HG02981 (cell line): ENCODE results near the gene PCNX1.
"Not testable (repeated sequence)": the region's sequence is repeated elsewhere in the genome, so short reads cannot be mapped to it uniquely, and the experiment has no call there.

Experiments used
- ATAC-seq: cut with Tn5 transposase; IDR thresholded peaks from one replicate; pipeline ENCODE4 v1.9.1; 2021; ENCODE audit warnings: mild to moderate bottlenecking, moderate library complexity; ENCODE audit not compliant: unreplicated experiment

PCNX1 gene

DNA sequence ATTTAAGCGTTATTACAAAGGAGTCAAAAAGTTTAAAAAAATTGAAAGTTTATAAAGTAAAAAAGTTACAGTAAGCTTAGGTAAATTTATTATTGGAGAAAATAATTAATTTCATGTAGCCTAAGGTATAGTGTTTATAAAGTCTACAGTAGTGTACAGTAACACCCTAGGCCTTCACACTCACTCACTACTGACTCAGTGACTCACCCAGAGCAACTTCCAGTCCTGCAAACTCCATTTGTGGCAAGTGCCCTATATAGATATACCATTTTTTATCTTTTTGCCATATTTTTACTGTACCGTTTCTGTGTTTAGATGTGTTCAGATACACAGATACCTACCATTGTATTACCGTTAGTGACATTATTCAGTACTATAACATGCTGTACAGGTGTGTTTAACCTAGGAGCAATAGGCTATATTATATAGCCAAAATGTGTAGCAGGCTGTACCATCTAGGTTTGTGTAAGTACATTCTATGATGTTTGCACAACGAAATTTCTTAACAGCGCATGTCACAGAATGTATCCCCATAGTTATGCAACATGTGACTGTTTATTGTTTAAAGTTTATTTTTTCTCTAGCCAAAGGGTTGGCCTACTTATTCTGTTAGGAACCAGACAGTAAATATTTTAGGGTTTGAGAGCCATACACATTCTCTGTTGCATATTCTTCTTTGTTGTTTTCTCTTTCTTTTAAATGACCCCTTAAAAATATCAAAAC lies 155.5 kb downstream of the PCNX1 start:
- no peak for ATAC-seq

- ATAC-seq, result no peak
These were observed 156.1 kb downstream of the PCNX1 start for GRCh38 chr14:71063351-71063750.

- ATAC-seq, result not testable (repeated sequence)
These were observed 157.5 kb downstream of the PCNX1 start for GRCh38 chr14:71064747-71065146.

GRCh38 chr14:71070169-71070568 lies 162.9 kb downstream of the PCNX1 start:
- no peak for ATAC-seq

DNA sequence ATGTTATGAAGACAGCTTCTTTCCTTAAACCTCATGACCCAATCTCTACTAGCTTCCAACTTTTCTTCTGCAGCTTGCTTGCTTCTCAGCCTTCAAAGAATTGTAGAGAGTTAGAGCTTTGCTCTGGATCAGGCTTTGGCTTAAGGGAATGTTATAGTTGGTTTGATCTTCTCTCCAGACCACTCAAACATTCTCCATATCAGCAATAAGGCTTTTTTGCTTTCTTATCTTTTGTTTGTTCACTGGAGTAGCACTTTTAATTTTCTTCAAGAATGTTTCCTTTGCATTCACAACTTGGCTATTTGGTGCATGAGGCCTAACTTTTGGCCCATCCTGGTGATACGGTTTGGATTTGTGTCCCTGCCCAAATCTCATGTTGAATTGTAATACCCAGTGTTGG lies 163.8 kb downstream of the PCNX1 start:
- no peak for ATAC-seq

DNA sequence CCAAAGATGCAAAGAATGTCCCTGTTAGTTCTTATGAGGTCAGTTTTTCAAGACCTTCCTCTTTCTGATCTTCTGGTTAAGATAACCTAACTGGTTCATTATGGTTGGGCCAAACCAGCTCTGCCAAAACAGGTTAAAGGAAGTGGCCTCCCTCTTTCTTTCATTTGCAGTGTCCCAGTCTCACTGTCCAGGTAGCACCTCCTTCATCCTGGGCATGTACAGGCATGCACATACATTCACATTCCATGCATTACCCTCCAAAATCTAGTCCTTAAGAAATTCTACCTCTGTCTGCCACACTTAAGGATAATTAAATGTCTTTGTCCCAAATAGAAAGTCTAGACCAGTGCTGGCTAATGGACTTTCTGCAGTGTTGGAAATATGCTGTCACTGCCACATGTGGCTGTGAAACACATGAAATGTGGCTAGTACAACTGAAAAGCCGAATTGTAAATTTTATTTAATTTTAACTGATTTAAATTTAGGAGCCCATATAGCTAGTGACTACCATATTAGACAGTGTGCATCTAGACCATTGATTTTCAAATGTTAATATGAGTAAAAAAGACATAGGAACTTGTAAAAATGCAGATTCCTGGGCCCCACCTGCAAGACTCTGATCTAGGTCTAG lies 169.3 kb downstream of the PCNX1 start:
- ATAC-seq, result no peak

DNA sequence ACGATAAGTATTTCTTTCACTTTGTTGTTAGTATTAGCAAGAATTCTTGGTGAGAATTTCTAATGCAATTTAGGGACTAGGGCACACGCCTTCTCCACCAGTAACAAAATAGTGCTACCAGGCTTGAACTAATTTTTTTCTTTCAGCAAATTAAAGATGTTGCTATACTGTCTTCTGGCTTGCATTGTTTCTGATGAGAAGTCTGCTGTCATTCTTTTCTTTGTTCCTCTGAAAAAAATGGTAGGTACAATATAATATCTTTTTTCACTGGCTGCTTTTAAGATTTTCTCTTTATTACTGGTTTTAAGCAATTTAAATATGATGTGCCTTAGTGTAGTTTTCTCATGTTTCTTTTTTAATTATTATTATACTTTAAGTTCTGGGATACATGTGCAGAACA lies 171.2 kb downstream of the PCNX1 start:
- ATAC-seq, result no peak

DNA sequence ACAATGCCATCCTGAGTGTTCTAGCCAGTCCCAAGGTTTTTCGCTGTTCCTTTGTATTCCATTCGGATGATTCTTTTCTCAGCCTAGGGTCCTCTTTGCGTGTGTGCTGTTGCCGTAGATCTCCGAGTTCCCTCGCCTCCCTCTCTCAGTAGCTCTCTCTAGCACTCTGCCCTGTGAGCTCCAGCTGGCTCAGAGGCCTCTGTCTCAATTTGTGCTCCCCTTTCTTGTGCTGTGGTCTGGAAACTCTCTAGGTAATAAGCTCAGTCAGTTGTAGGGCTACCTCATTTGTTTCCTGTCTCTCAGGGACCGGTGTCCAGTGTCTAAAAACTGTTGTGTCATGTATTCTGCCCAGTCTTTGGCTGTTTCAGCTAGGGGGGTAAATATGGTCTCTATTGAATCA lies 179.3 kb downstream of the PCNX1 start:
- no peak for ATAC-seq

DNA sequence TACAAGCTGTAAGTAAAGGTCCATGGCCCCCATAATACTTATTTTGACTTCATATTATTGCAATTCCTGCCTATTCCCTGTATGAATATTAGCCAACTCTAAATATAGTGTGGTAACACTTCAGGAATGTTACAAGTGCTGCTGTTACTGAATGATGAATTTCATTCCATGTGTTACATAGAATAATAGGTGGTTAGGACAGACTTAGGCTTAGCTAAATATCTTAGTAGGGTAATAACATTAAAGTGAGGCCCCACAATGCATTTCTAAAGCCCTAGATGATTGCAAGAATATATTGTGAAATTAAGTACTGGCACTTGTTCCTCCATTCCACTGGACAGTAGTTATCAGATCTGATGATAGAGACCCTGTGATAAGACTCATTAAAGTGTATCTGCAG lies 182.7 kb downstream of the PCNX1 start:
- ATAC-seq, result no peak

DNA sequence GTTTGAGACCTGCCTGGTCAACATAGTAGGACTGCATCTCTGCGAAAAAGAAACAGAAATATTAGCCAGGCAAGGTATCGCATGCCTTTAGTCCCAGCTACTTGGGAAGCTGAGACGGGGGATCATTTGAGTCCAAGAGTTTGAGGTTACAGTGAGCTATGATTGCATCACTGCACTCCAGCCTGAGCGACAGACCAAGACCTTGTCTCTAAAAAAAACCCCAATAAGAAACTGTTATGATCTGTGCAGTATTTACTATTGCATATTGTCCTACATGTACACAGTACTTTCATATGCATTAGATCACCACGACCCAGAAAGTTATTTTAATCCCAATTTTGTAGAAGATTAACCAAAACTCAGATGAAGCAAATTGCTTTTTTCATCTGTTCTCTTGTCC lies 187.5 kb downstream of the PCNX1 start:
- no peak for ATAC-seq

- no peak for ATAC-seq
These were observed 189.7 kb downstream of the PCNX1 start for GRCh38 chr14:71096947-71097346.

DNA sequence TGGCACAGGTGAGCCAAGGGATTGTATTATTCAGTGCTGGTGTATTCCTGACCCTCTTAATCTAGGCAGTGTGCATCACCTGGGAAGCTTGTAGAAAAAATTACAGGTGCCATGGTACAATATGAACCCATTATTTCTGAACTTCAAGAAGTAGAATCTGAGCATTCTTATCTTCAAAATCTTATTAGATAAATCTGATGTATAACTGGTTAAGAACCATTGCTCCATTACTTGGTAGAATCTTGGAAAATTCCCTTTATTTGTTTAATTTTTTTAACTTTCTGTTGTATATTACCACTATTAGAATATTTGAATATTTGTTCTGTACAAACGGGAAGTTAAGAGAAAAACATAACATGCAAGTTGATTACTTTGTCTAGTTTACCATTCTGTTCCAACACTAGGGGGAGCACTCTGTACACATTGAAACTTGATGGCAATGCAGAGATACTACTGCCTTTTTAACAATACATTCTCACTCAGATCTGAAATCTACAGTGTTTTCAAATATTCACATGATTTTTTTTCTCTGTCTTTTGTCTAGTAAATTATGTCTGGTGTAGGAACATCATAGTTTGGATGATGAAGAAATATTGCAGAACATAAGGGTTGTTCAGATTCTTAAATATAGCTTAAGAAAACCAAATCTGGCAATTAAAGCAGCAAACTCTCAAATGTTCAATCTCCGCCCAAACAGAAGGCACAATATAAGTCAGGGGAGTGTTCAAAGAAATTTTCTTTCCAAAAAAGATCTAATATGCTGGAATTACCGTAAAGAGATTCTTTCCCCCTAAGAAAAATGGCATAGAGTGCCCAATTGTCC lies 196.6 kb downstream of the PCNX1 start:
- ATAC-seq, result no peak

DNA sequence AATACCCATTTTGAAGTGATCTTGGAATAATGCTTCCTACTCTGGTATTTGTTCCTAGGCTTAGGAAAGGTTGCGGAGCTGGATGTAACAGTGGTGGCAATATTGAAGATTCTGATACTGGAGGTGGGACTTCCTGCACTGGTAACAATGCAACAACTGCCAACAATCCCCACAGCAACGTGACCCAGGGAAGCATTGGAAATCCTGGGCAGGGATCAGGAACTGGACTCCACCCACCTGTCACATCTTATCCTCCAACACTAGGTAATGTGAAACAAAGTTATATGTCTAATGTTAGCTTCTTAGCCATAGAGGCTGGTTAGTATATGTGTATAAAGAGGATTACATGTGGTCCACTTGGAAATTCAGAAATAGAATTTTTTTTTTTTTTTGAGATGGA lies 197.9 kb downstream of the PCNX1 start:
- ATAC-seq, result no peak

GRCh38 chr14:71107921-71108320 lies 200.7 kb downstream of the PCNX1 start:
- no peak for ATAC-seq

DNA sequence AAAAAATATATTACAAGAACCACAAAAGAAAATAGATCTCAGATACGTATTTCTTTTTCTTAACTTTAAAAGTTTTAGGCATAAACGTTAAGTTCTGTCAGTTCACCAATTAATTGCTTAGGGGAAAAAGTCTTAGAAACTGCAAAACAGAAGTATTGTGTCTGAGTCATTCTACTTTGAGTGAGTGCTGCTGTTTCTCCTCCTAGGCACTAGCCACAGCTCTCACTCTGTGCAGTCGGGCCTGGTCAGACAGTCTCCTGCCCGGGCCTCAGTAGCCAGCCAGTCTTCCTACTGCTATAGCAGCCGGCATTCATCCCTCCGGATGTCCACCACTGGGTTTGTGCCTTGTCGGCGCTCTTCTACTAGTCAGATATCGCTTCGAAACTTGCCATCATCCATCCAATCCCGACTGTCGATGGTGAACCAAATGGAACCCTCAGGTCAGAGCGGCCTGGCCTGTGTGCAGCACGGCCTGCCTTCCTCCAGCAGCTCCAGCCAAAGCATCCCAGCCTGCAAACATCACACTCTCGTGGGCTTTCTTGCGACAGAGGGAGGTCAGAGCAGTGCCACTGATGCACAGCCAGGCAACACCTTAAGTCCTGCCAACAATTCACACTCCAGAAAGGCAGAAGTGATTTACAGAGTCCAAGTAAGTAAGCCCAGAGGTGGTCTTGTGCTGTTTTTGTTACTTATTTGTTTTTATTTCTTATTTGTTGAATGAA lies 201.3 kb downstream of the PCNX1 start:
- no peak for ATAC-seq

- no peak for ATAC-seq
These were observed 206.1 kb downstream of the PCNX1 start for GRCh38 chr14:71113376-71113775.

DNA sequence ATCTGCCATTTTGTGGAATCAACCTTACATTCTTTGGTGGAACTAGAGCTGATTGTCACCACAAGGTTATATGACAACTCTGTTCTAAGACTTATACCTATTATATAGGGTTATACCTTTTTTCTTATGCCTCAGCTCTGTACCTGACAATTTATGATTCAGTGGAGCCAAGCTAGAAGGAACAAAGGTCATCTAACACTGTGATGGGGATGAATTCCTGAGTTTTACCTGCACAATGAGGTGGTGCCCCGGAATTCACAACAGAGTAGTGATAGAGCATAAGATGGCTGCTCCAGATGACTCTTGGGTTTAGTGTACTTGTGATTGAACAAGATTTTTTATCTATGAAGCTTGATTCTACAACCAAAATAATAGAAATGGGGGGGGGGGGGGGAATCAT lies 207.3 kb downstream of the PCNX1 start:
- ATAC-seq, result no peak

- no peak for ATAC-seq
These were observed 208.0 kb downstream of the PCNX1 start for GRCh38 chr14:71115306-71115705.

- no peak for ATAC-seq
These were observed 208.7 kb downstream of the PCNX1 start for GRCh38 chr14:71115821-71116567.

GRCh38 chr14:71116568-71117122 lies 209.4 kb downstream of the PCNX1 start:
- no peak for ATAC-seq
